Testis (tissue), 2 donors: ENCODE results near the gene HAPLN3.

Experiments
- POLR2A ChIP-seq: fragments of 450-650 bp; IDR thresholded peaks from one replicate; pipeline ENCODE4 v1.6.1; 2017; ENCODE audit warnings: antibody characterized with exemption, mild to moderate bottlenecking, moderate library complexity
- TF ChIP-seq, protein P1 (sequence below), 3 experiments: fragments of 450-650 bp in 2 of 3; fragments of 200-600 bp in 1 of 3; sonication (generic) in 1 of 3; IDR thresholded peaks; one replicate each; pipeline ENCODE4 v1.5.1; 2016 to 2019; ENCODE audit warnings: antibody characterized with exemption in 3 of 3, mild to moderate bottlenecking in 2 of 3, moderate library complexity in 1 of 3

DNA sequence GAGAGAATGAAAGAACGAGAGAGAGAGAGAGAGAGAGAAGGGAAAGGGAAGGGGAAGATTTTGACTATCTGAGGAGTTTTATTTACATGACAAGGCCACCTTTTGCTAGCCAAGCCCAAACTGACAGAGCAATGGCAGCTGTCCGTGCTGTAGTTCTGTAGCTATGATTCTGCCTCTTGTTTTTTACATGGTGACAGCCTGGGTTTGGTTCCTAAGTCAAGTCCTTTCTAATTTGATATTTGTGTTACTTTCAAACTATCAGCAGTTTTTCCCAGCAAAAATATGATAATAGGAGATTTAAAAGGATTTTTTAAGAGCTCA is 44.1 kb upstream of the HAPLN3 start:
- TF ChIP-seq, protein P1, sequence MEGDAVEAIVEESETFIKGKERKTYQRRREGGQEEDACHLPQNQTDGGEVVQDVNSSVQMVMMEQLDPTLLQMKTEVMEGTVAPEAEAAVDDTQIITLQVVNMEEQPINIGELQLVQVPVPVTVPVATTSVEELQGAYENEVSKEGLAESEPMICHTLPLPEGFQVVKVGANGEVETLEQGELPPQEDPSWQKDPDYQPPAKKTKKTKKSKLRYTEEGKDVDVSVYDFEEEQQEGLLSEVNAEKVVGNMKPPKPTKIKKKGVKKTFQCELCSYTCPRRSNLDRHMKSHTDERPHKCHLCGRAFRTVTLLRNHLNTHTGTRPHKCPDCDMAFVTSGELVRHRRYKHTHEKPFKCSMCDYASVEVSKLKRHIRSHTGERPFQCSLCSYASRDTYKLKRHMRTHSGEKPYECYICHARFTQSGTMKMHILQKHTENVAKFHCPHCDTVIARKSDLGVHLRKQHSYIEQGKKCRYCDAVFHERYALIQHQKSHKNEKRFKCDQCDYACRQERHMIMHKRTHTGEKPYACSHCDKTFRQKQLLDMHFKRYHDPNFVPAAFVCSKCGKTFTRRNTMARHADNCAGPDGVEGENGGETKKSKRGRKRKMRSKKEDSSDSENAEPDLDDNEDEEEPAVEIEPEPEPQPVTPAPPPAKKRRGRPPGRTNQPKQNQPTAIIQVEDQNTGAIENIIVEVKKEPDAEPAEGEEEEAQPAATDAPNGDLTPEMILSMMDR (IDR thresholded peaks at IDR 0.05), result no peak
- TF ChIP-seq POLR2A, result no peak
